Sciatic nerve (tissue), 2 donors: ENCODE measurements around the gene SPATC1L. TPM values are rescaled to one million over a fixed set of nuclear protein-coding genes. Genes with fewer than 3 reads are reported as not detected.
"Not testable (repeated sequence)": the region's sequence is repeated elsewhere in the genome, so short reads cannot be mapped to it uniquely, and the experiment has no call there.

Experiments used
- ATAC-seq: fragments of 200-7000 bp; cut with Tn5 transposase; one replicate; pipeline ENCODE4 v1.9.1; 2020; ENCODE audit warnings: mild to moderate bottlenecking, moderate library complexity
- DNase-seq: peaks from one replicate; pipeline ENCODE4 v3.0.0-alpha.2; 2020; ENCODE audit warnings: low spot score
- intact Hi-C: fragments of 100-400 bp; cut with DNase I; formaldehyde crosslinking; loops from one replicate; pipeline ENCODE4 v1.14.2; 2022
- total RNA-seq: library from RNA; stranded (reverse); fragmentation: NEBNext Ultra II Directional; extraction: Animal tissue kit (Norgen Biotek cat#: 25700); gene quantifications from one replicate; pipeline ENCODE4 v1.2.1, GENCODE V29; 2021
- donor health status: DM: no; HTN: no; CAD: no.
- donor health status: DM: no; HTN: no; CAD: no.

SPATC1L gene
- total RNA-seq, 1 donor from 2014 or later: 9.9 TPM

DNA sequence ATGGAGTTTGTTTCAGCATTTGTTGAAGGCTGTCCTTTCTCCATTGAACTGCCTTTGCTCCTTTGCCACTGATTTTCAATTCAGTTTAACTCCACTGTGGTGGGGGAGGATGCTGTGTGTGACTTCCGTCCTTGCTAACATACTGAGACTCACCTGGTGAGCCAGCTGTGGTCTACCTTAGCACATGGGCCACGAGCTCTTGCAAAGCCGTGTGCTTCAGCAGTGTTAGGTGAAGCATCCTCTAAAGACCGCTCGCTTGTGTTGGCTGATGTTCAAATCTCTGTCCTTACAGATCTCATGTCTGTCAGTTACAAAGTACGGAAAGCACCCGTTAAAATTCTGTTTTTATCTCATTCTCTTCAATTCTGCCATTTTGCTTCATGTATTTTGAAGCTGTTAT is 3.6 kb upstream of the SPATC1L start:
- no peak for DNase-seq
- ATAC-seq: no peak
- intact Hi-C loops: no loop called here

DNA sequence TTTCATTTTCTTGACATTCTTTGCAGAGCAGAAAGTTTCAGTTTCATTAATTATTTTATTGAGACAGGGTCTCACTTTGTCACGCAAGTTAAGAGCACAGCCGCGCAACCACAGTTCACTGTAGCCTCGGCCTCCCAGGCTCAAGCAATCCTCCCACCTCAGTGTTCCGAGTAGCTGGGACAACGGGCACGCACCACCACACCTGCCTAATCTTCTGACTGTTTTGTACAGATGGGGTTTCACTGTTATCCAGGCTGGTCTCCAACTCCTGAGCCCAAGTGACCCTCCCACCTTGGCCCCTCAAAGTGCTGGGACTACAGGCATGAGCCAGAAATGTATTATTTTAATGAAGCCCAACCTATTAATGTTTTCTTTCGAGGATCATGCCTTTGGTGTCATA is 3.0 kb upstream of the SPATC1L start:
- intact Hi-C loops: no loop called here
- no peak for DNase-seq
- no peak for ATAC-seq

DNA sequence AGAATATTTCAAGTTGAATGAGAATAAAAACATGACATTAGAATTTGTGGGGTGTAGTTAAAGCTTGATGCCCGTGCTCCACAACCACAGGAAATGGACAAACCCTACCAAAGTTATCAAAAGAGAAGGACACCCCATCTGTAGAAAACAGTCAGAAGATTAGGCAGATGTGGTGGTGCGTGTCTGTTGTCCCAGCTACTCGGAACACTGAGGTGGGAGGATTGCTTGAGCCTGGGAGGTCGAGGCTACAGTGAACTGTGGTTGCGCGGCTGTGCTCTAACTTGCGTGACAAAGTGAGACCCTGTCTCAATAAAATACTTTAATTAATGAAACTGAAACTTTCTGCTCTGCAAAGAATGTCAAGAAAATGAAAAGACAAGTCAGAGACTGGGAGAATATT is 1.5 kb upstream of the SPATC1L start:
- no peak for DNase-seq
- no peak for ATAC-seq
- intact Hi-C loops: no loop called here

DNA sequence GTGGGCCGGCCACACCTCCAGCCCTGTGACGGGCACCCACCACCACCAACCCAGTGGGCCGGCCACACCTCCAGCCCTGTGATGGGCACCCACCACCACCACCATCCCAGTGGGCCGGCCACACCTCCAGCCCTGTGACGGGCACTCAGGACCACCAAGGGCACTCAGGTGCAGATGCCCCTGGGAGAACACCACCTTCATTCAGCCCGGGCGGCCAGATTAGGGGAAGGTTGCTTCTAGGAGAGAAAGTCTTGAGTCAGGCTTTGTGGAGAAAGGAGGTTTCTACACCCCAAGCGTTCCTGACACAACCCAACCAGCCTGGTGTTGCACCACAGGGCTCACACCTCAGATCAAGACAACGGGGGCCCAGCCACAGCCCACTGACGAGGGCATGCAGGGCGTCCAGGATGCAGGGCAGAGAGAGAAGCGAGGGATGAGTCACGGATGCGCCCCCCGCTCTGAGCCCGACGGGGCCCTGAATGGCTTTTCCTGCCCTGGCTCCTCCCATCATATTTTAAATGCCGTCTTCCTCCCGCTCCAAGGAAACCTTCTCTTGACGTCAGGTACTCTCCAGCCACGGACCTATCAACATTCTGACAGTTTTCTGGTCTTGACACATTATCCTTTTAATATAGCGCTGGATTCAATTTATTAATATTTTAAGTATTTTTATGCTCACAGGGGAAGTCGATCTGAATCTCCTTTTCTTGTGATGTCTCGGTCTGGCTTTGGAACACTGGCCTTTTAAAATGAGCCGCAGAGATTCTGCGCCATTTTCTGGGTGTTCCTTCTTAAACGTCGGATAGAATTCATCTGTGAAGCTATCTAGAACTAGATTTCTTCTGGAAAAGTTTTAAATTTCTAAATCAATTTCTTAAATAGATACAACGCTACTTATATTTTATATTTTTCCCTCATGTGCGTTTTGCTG is 631 bp upstream of the SPATC1L start:
- ATAC-seq (peak; percentile 82), DNase-seq (peak; percentile 89)
- intact Hi-C loops: no loop called here

DNA sequence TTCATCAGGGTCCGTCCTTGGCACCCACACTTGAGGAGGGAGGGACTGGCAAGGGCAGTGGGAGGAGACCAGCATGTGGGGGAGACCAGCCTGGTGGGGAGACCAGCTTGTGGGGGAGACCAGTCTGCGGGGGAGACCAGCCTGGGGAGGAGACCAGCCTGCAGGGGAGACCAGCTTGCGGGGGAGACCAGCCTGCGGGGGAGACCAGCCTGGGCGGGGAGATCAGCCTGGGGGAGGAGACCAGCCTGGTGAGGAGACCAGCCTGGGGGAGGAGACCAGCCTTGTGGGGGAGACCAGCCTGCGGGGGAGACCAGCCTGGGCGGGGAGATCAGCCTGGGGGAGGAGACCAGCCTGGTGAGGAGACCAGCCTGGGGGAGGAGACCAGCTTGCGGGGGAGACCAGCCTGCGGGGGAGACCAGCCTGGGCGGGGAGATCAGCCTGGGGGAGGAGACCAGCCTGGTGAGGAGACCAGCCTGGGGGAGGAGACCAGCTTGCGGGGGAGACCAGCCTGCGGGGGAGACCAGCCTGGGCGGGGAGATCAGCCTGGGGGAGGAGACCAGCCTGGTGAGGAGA is 836 bp downstream of the SPATC1L start:
- DNase-seq, intact Hi-C loops, ATAC-seq: not testable (repeated sequence)

DNA sequence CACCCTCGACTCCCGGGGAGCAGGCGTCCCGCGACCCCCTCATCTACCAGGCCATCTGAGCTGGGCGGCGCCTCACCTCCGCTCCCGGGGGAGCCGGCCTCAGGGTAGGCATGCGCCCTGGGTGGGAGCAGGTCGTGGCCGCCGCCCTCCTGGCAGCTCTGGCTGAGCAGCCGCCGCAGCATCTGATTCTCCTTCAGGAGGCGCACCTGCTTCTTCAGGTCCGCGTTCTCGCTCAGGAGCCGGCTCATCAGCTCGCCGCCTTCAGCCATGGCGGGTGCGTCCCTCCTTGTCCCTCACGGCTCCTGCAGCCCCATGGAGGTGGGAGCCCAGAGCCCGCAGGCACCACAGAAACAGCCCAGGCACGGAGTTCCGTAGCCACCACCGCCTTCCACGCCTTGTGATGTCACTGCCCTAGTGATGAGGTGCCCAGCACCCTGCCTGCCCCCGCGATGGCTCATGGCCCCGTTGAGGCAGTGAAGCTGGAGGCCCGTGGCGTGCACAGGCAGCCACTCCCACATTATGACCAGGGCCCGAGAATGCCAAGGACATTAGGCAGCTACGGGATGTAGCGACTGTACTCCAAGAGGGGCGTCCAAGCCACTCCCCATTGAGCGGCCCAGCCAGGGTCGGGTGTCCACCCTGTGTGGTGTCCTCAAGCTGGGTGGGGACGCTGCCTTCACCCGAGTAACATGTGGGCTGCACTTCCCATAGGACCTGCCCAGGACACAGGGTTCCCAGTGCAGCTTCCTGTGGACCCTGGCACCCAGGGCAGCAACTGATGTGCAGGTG is 1.5 kb downstream of the SPATC1L start:
- peak; percentile 64 for DNase-seq

DNA sequence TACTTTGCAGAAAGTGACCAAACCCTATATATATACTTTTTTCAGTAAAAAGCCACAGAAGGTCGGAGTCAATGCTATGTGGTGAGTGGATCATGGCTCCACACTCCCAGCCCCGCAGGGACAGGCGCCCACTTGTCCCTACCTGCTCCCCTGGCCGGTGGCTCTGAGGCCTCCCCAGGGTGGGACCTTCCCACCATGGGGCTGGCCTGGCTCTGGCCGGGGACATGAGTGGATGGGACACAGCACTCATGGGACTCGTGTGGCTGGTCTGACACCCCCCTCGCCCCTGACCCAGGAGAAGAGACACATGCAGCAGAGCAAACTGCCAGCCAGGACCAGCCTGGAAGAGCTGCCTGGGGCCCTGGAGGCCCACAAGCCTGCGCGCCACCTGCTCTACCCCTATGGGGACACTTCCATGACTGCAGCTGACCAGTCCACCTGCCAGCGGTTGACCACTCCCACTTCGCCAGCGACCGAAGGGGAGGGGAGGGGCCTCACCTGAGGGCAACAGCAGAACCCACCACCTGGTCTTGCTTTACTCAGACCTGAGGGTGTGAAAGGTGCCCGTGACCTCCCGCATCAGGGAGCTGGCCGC is 2.2 kb downstream of the SPATC1L start:
- no peak for ATAC-seq
- intact Hi-C loops: no loop called here
- peak; percentile 63 for DNase-seq

More for the DNA sequence above, 1.5 kb downstream of the SPATC1L start:
- intact Hi-C loops: no loop called here
- ATAC-seq: no peak

DNA sequence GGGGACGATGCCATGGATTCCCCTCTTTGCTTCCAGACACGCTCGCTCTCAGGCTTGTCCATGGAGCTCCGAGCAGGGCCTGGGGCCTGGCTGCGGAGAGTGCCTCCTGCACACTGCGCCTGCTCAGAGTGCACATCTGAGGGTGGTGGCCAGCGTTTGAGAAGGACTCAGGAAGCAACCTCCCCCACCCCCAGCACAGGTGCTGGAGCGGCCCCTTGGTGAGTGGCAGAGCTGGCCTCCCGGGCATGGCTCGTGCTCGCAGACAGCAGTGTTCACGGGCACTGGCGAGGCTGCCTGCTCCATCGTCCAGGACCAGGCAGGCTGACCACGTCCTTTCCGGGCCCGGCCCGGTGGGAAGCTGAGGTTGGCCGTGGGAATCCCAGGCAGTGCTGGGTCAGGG is 2.8 kb downstream of the SPATC1L start:
- ATAC-seq (no peak), DNase-seq (peak; percentile 54)
- intact Hi-C loops: no loop called here

DNA sequence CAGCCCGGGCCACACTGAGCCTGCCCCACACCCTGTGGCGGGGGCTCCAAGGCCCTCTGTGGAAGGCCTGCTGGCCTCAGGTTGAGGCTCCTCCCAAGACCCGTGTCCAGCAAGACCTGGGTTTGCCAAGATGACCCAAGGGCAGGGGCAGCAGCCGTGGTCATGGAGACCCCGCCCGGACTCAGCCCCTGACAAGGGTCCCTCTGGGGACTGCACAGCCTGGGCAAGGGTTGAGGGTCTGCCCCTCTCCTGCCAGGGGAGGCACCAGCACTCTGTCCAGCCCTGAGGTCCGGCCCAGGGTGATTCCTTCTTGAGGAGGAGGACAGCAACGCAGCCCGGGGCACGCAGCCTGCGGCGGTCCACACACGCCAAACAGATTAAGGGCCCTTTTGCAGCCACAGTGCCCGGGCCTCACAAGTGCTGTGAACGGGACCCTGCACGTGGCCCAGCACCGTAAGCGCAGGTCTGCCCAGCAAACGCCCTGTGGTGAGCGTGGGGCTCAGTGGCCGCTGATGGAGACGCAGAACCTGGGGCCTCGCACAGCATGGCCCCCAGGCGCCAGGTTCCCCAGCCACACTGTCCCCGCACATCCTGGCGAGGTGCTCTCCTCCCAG is 3.4 kb downstream of the SPATC1L start:
- ATAC-seq (no peak), DNase-seq (peak; percentile 50)
- intact Hi-C loops: no loop called here

DNA sequence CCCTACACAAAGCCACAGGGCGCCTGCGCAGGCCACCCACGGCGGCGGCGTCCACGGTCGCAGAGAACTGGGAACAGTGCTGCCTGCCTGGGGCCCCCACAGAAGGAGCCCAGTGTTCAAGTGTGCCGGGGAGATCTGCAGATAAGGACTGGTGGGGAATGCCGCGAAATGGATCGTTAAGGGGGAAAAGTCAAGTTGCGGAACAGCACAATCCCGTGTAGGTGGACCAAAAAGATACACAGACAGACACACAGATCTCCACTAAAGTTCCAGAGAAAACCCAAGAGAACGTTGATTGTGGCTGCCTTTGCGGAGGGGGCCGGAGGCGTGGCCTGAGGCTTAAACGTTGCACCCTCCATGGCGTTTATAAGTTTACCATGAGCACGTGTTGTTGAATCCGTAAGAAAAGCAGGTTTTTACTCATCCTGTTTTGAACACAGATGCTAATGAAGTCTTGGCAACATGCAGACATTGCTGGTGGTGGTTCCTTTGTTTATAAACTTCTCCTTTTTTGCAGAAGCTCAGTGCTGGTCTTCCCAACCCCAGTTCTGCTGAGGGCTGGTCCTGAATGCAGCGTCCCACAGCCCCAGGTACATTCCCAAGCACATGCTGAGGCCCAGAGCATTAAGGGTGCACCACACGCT is 4.1 kb downstream of the SPATC1L start:
- DNase-seq: no peak
- ATAC-seq: no peak
- intact Hi-C loops: no loop called here

DNA sequence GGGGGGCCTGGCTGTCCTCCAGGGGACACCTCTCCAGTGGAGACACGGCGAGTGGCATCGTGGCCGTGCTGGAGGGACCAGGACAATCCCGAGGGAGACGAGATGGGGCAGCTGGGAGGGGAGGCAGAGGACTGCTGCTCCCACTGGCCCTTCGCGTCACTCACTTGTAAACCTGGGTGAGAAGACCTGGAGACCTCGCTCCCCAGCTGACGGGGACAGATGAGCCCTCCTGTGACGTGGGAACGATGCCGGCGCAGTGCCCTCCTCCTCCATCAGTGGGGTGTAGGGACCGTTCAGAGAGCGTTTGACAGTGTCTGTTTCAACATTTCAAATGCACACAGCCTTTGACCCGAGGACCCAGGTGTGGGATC is 4.6 kb downstream of the SPATC1L start:
- ATAC-seq (no peak), DNase-seq (peak; percentile 56)
- intact Hi-C loops: no loop called here

DNA sequence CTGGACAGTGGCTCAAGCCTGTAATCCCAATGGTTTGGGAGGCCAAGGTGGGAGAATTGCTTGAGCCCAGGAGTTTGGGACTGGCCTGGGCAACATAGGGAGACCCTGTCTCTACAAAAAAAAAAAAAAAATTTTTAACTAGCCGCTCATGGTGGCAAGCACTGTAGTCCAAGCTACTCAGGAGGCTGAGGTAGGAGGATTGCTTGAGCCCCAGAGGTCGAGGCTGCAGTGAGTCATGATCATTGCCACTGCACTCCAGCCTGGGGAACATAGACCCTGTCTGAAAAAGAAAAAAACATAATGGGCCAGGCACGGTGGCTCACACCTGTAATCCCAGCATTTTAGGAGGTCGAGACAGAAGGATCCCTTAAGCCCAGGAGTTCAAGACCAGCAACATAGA is 5.3 kb downstream of the SPATC1L start:
- DNase-seq (peak; percentile 15), ATAC-seq (no peak)
- intact Hi-C loops: no loop called here

DNA sequence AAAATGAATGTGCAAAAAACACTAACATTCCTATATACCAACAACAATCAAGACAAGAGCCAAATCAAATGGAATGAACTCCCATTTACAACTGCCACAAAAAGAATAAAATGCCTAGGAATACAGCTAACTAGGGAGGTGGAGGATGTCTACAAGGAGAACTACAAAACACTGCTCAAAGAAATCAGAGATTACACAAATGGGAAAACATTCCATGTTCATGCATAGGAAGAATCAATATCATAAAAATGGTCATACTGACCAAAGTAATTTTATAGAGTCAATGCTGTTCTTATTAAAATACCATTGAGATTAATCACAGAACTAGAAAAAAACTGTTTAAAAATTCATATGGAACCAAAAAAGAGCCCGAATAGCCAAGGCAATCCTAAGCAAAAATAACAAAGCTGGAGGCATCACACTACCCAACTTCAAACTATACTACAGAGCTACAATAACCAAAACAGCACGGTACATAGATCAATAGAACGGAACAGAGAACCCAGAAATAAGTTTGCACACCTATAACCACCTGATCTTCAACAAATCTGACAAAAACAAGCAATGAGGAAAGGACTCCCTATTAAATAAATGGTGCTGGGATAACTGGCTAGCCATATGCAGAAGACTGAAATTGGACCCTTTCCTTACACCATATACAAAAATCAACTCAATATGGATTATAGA is 7.7 kb downstream of the SPATC1L start:
- DNase-seq, ATAC-seq, intact Hi-C loops: not testable (repeated sequence)

DNA sequence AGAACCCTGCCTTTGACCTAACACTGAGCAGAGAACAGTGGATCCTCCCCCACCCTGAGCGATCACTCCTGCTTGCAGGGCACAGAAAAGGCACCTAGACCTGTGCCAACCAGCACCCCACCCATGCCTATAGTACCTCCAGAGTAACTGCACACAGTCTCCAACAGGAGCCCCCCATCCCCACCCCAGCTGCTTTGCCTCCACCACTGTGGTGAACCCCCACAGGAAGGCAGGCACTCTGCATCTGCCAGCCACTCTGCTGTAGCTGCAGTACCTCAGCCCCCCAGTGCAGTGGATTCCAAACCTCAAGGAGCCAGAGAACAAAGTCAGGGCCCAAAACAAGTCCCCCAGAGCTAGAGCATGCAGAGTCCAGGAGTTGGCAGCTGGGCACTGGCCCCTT is 10.7 kb downstream of the SPATC1L start:
- intact Hi-C loops: no loop called here
- ATAC-seq: no peak

DNA sequence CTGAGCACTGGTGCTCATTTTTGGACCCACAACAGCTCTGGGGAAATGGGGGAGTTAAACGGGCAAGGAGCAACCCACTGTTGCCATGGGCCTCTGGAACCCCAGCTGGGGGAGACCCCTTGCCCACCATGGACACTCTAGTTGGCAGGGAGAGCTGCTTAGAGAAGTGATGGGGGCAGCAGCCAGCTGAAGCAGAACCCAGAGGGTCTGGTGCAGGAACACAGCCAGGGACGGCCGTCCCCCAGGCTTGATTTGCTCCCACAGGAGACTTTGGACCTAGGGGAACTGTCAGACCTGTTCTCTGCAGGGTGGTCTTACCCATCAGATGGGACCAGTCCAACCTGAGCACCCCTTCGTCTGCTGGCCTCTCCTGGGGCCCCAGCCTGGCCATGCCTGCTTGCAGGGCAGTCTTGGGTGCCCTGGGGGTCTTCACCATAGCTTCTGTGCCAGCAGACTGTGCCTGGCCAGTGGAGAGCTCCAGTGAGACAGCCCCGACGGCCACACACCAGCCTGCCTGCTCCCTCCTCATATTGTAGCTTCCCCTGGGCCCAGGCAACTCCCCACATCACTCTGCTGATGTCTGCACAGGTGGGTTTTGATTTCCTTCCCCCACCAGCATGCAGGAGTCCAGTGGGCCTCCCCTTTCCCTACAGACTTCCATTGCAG is 11.3 kb downstream of the SPATC1L start:
- intact Hi-C loops: no loop called here

More for the DNA sequence above, 10.7 kb downstream of the SPATC1L start:
- DNase-seq: no peak

DNA sequence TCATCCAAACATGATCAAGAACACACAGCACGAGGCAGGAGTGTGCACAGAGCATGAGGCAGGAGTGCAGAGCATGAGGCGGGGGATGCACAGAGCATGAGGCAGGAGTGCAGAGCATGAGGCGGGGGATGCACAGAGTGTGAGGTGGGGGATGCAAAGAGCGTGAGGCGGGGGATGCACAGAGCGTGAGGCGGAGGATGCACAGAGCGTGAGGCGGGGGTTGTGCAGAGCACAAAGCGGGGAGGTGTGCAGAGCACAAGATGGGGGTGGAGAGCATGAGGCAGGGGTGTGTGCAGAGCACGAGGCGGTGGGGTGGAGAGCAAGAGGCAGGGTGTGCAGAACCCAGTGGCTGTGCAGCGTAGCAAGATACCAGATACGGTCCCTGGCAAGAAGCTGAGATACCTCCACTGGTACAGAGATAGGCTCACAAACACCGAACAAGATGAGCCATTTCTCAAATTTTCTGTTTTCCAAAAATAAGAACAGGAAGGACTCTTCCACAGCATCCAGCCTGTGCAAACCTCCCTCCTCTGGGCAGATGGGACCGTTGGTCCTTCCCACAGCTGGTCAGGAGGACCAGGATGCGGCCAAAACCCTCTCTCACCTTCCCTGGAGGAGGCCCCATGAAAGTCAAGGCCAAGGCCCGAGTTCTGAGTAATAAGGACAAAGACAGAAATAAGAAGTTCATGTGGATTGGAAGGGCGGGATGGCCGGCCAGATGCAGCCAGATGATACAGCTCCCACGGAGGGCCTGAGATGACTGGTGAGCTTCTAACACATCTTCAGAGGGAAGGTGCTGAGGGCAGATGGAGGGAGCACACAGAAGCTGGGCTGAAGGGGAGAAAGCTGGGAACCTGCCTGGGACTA is 12.0 kb downstream of the SPATC1L start:
- ATAC-seq (peak; percentile 52), DNase-seq (peak; percentile 45)
- intact Hi-C loops: no loop called here

More for the DNA sequence above, 11.3 kb downstream of the SPATC1L start:
- DNase-seq (peak; percentile 25), ATAC-seq (no peak)
